Activated CD4-positive, alpha-beta T cell treated with anti-CD3 and anti-CD28 coated beads for 4 hours (primary cell): ENCODE data around the gene NDUFA6.
A peak's percentile ranks its signal among the peaks of the same experiment; 100 is the strongest.
"Not testable (repeated sequence)": the region's sequence is repeated elsewhere in the genome, so short reads cannot be mapped to it uniquely, and the experiment has no call there.

Experiments used
- DNase-seq, 2 donors: peaks; one replicate each; pipeline ENCODE4 v3.0.0-alpha.2; 2020

NDUFA6 gene

DNA sequence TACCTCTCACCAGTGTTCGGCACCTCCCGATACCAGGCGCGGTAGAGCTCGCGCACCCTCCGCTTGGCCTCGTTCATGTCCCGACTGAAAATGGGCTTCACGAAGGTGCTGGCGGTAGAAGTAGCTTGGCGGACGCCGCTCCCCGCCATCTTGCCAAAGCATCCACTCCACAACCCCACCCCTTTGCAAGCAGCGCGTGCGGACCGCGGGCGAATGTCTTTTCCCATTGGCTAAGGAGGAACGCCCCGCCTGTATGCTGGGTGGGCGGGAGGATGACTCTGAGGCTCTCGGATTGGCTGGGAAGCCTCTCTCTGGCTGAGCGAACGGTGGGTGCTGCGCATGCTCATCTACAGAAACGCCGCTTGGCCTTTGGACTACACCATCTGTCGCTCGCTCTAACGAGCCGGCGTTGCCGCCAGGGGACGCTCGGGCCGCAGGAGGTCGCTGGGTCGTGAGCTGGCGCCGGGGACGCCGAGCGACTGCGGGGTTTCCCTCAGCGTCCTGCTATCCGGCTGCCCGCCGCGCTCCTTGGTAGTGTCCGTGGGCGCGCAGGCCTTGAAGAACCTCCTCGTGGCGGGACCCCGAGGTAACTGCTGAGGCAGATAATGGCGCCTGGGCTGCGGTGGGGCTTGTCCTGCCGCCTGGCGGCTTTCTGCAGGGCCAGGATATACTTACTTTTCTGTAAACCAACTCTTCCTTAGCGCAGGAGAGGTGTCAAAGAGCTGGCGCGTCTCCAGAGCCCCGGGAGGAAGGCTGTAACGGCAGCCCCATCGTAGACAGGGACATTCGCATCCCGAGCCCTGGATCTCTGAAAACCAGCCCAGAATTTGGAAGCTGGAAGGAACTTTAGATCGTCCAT, at the start of gene NDUFA6:
NDUFA6 (minus strand) TSS at position 177 of the 859 bp plus-strand sequence; CDS start at position 149, 28 bp downstream.
- peak; percentile 96 to 98 for DNase-seq

DNA sequence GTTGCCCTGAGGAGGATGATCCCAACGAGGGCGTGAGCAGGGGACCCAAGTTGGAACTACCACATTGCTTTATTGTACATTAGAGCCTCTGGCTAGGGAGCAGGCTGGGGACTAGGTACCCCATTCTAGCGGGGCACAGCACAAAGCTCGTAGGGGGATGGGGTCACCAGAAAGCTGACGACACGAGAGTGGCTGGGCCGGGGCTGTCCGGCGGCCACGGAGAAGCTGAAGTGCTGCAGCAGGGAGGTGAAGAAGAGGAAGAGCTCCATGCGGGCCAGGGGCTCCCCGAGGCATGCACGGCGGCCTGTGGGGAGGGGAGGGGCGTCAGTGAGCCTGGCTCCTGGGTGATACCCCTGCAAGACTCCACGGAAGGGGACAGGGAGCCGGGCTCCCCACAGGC, 49.6 kb upstream of the NDUFA6 start:
- DNase-seq: not testable (repeated sequence)

DNA sequence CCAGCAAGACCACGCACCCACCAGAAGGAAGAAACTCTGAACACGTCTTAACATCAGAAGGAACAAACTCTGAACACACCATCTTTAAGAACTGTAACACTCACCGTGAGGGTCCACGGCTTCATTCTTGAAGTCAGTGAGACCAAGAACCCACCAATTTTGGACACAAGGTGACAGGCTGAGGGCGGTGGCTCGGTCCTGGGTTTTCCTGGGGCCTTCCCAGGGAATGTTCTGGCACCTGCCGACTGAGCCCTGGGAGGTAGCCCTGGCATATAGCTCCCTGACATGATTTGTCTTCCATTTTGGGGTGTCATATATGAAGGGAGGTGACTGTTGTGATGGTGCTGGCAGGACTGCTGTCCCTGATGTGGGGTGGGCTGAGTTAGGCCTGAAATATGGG, 48.9 kb upstream of the NDUFA6 start:
- not testable (repeated sequence) for DNase-seq

DNA sequence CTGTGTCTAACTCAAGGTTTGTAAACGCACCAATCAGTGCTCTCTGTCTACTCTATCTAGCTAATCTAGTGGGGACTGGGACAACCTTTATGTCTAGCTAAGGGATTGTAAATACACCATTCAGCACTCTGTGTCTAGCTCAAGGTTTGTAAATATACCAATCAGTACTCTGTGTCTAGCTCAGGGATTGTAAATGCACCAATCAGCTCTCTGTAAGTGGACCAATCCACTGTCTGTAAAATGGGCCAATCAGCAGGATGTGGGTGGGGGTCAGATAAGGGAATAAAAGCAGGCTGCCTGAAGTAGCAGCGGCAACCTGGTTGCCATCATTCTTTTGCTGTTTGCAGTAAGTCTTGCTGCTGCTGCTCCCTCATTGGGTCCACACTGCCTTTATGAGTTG, 48.4 kb upstream of the NDUFA6 start:
- no peak for DNase-seq

DNA sequence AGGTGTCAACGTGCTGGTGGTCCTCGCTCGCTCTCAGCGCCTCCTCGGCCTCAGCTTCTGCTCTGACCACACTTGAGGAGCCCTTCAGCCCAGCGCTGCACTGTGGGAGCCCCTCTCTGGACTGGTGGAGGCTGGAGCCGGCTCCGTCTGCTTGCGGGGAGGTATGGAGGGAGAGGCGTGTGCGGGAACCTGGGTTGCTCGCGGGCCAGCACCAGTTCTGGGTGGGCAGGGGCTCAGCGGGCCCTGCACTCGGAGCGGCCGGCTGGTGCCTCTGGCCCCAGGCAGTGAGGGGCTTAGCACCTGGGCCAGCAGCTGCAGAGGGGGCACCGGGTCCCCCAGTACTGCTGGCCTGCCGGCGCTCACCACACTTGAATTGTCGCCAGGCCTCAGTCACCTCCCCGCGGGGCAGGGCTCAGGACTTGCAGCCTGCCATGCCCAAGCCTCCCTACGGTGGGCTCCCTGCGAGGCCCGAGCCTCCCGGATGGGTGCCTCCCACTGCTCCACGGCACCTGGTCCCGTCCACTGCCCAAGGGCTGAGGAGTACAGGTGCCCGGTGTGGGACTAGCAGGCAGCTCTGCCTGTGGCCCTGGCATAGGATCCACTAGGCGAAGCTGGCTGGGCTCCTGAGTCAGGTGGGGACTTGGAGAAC, 47.7 kb upstream of the NDUFA6 start:
- no peak for DNase-seq

DNA sequence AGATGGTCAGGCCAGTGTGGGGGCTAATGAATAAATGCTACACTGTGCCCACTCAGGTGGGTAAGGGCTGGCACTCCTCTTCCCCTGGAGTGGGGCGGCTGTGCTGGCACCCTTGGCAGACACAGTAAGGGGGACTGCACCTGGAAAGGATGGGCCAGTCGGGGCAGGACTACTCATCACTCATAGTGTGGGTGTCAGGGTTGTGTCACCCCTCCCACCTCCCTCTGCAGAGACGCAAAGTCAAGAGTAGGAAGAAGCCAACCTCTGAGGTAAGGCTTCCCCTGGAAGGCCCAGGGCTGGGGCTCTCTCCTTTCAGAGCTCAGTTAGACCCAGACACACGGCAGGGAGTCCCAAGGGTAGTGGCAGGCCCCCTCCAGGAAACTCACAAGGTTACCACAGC, 45.1 kb upstream of the NDUFA6 start:
- not testable (repeated sequence) for DNase-seq

DNA sequence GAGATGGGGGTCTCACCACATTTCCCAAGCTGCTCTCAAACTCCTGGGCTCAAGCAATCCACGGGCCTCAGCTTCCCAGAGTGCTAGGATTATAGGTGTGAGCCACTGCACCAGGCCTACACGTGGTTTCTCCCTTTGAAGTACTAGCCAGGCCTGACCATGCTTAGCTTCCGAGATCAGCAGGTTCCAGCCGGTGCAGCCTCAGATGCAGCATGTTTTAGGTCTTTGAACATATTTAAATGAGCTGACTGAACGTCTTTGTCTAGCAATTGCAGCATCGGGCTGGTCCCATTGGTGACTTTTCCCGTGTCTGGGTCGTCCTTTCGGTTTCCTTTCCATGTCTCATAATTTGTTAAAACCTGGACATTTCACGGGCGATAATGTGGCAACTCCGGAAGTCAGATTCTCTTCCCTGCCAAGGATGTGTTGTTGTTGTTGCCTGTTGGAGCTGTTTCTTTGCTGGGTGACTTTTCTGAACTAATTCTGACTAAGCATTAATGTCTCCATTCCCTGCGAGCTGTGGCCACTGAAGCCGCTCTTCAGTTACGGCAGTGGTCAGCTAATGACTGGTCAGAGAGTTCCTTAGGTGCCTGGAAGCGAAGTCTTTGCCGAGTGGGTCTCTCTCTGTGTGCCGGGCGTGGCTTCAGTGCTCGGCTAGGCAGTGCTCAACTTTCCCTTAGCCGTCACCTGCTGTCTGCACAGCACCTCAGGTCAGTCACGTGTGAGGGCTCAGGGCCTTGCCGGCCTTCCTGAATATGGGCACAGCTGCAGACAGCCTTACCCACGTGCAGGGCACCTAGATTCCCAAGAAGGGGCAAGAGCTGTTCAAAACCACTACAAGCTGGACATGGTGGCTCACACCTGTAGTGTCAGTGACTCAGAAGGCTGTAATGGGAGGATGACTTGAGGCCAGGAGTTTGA, 43.8 kb upstream of the NDUFA6 start:
- DNase-seq: no peak

DNA sequence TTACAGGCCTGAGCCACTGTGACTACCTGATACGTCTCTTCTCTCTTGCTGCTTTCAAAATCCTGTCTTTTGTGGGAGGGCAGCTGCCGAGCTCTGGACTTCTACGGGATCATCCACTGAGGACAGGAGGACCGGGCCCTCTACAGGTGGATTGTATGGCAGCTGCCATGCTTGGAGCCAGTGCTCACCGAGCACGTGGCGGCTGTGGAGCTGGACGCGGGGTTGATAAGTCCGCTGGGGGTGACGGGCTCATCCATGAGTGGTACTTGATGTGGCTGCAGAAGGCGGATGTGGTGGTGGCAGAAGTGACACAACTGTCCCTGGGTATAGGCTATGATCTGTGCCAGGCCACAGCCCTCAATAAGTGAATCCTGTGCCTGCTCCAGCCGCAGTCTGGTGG, 41.9 kb upstream of the NDUFA6 start:
- no peak for DNase-seq

DNA sequence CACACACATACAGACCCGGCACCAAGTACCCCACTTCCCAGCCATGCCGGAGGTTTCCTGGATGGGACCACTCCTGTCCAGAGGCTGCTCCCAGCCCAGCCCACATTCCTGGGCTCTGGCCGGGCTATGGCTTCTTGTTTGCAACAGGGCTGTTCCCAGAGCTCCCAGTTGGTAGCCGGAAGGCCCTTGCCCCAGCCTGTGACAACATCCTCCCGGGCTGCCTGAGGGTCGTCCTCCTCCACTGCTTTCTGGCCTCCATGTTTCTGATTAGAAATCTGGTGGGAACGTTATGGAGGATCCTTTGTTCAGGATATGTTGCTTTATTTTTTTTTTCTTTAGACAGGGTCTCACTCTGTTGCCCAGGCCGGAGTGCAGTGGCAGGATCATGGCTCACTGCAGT, 41.0 kb upstream of the NDUFA6 start:
- DNase-seq: no peak

DNA sequence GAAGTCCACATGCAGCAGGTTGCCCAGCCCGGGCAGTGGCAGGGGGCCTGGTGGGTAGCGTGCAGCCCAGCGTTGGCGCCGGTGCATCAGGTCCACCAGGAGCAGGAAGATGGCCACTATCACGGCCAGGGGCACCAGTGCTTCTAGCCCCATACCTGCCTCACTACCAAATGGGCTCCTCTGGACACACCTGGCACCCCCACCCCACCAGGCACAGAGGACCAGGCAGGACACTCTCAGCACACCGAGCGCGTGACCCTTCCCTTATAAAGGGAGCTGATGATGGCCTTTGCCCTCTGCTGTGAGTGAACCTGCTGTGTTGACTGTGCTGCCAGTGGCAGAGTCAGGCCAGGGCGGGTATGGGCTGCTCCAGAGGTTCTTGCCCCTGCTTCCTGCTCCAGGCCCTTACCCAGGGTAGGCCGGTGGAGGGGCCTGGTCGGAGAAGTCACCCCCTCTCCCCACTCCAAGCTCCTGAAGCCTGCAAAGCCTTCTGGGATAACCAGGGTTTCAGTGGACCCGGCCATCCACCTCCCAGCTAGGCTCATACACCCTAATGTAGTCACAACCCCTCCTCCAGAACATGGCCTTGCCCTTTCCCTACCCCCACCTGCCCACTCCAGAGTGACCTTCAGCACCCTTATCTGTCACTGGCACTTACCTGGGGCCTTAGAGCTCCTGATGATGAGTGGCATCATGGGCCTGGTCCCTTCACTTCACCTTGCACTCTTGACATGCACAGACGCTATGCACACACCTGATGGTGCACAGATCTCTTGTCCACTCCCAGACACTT, 40.3 kb upstream of the NDUFA6 start, which contains the start of gene CYP2D6:
CYP2D6 (minus strand) TSS at position 172 of the 793 bp plus-strand sequence; CDS start at position 153, 19 bp downstream.
- DNase-seq: not testable (repeated sequence)

DNA sequence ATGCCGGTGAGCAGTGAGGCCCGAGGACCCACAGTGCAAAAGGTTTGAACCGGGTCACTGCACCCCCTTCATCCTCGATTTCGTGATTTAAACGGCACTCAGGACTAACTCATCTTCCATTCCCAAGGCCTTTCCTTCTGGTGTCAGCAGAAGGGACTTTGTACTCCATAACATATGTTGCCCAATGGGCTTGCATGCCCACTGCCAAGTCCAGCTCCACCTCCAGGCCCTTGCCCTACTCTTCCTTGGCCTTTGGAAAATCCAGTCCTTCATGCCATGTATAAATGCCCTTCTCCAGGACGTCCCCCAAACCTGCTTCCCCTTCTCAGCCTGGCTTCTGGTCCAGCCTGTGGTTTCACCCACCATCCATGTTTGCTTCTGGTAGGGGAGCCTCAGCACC, 39.6 kb upstream of the NDUFA6 start:
- not testable (repeated sequence) for DNase-seq

DNA sequence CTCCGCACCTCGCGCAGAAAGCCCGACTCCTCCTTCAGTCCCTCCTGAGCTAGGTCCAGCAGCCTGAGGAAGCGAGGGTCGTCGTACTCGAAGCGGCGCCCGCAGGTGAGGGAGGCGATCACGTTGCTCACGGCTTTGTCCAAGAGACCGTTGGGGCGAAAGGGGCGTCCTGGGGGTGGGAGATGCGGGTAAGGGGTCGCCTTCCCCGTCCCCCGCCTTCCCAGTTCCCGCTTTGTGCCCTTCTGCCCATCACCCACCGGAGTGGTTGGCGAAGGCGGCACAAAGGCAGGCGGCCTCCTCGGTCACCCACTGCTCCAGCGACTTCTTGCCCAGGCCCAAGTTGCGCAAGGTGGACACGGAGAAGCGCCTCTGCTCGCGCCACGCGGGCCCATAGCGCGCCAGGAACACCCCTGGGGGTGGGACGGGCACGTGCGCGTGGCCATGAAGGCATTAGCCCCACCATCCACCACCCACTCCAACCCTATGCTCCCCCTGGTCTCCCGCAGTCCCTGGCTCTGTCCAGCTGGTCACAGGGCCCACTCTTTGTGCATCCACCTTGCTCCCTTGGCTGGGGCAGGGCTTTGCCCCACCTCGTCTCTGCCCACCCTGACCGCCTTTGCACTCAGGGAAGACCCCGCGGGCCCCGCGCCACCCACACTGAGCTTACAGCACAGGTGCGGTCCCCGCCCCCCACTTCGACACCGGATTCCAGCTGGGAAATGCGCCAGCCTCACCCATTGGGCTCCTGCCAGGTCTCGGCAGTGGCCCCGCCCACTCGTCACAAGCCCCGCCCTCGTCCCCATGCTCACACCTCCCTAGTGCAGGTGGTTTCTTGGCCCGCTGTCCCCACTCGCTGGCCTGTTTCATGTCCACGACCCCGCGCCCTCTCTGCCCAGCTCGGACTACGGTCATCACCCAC, 38.5 kb upstream of the NDUFA6 start:
- DNase-seq: not testable (repeated sequence)

DNA sequence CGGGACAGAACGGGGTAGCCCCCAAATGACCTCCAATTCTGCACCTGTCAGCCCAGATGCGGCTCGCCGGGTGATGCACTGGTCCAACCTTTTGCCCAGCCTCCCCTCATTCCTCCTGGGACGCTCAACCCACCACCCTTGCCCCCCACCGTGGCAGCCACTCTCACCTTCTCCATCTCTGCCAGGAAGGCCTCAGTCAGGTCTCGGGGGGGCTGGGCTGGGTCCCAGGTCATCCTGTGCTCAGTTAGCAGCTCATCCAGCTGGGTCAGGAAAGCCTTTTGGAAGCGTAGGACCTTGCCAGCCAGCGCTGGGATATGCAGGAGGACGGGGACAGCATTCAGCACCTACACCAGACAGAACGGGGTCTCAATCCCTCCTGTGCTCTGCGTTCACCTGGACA, 37.4 kb upstream of the NDUFA6 start:
- DNase-seq: not testable (repeated sequence)

DNA sequence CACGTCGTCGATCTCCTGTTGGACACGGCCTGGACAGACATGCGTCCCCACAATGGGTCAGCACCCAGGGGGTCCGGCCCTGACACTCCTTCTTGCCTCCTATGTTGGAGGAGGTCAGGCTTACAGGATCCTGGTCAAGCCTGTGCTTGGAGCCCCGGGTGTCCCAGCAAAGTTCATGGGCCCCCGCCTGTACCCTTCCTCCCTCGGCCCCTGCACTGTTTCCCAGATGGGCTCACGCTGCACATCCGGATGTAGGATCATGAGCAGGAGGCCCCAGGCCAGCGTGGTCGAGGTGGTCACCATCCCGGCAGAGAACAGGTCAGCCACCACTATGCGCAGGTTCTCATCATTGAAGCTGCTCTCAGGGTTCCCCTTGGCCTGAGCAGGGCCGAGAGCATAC, 37.0 kb upstream of the NDUFA6 start:
- DNase-seq: no peak

DNA sequence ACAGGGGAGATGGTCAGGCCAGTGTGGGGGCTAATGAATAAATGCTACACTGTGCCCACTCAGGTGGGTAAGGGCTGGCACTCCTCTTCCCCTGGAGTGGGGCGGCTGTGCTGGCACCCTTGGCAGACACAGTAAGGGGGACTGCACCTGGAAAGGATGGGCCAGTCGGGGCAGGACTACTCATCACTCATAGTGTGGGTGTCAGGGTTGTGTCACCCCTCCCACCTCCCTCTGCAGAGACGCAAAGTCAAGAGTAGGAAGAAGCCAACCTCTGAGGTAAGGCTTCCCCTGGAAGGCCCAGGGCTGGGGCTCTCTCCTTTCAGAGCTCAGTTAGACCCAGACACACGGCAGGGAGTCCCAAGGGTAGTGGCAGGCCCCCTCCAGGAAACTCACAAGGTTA, 33.0 kb upstream of the NDUFA6 start:
- not testable (repeated sequence) for DNase-seq

DNA sequence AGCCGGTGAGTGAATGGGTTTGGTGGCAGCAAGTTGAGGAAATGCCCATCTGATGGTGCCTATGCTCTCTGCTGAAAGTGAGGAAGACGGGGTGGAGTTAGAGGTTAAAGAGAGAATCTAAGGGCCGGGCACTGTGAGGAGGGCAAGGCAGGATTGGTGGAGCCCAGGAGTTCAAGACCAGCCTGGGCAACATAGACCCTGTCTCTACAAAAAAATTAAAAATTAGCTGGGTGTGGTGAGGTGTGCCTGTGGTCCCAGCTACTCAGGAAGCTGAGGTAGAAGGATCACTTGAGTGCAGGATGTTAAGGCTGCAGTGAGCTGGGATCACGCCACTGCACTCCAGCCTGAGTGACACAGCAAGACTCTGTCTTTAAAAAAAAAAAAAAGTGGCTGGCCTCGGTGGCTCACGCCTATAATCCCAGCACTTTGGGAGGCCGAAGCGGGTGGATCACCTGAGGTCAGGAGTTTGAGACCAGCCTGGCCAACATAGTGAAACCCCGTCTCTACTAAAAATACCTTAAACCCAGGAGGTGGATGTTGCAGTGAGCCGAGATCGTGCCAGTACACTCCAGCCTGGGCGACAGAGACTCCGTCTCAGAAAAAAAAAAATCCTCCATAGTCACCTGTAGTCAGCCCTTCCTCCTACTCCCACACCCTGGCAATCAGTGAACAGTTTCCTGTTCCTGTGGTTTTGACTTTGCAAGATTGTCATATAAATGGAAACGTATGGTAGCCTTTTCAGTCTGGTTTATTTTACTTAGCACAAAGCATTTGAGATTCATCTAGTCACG, 29.9 kb upstream of the NDUFA6 start:
- DNase-seq: peak; percentile 53 to 56

DNA sequence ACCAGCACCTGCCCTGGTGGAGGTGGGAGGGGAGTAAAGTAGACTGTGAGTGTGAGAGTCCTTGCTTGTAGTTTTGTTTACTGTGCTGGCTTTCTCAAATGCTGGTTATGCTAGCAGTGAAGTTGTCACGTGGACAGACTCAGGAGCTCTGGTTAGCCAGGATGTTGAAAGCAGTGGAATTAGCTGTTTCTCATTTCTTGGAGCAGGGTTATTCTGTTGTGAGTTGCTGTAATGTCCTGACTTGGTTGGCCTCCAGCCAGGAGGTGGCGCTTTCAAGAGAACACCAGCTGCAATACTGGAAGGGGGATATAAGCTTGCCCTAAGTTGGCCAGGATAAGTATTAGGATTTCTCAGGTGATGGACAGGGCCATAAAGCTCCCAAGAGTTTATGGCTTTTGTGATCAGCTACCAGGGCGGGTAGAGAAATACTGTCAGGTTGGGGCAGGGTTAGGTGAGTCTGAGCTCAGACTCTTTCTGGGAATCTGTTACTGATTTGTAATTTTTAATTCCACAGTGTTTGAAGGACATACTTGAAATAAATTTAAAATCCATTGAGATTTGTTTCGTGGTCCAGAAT, 26.4 kb upstream of the NDUFA6 start:
- DNase-seq: no peak

DNA sequence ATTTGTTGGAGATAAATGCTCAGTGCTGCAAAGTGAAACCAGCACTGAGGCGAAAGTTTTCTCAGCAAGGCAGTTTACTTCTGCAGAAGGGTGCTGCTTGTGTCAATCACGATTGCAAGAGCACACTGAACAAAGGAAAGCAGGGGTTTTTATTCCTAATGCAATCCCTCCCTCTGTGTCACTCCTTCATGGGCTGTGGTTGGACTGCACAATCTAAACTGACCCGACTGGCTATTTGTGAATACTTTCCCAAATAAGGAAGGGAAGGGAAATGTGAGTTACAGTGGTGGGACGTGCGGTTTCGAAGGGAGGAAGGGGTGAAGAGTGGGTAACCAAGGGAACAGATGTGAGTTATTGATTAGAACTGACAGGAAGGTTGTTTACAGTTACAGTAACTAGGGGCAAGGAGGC, 24.9 kb upstream of the NDUFA6 start:
- DNase-seq: not testable (repeated sequence)

DNA sequence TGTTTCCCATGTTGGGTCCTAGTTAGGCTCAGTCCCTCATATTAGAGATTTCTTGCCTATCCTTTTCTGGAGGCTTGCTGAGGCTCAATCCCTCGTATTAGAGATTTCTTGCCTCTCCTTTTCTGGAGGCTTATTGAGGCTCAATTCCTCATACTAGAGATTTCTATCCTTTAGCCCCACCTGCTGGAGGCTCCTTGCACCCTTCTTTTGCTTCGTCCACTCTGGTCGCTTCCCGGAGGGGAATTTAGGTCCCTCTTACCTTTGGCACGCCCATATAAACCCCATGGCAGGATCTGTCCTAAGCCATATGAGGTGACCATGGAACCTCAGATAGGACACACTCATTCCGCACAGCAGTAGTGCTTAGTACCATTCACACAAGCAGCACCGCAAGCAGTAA, 24.1 kb upstream of the NDUFA6 start:
- DNase-seq: no peak

DNA sequence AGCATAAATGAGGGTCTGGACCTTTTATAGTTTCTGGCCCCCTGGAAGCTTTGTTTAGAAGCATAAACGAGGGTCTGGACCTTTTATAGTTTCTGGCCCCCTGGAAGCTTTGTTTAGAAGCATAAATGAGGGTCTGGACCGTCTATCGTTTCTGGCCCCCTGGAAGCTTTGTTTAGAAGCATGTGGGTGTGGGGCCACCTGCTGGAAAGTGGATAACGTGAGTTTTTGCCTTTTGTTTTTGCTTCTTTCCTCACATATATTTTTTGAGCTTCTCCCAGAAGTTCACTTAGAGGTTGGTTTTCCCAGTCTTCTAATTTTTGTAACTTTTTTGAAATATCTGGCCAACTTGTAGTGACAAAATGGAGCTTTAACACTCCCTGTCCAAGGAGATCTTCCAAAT, 22.2 kb upstream of the NDUFA6 start:
- DNase-seq: not testable (repeated sequence)
